Measurements from ENCODE around the gene JAZF1.

GRCh38 chr7:27897441-27897847, 283.2 kb downstream of the JAZF1 start:
- TF ChIP-seq CTCF (conservative IDR thresholded peaks at IDR 0.05; ENCODE audit: low read depth, low read length): no peak
- no peak for TF ChIP-seq EZH2 (IDR thresholded peaks at IDR 0.05; ENCODE audit: borderline replicate concordance, low read depth, low read length, poor library complexity, severe bottlenecking)
